Activated naive CD8-positive, alpha-beta T cell treated with anti-CD3 and anti-CD28 coated beads, Interleukin-2, amount 50 U/mL, for 16 hours (primary cell): ENCODE results near the gene CTBP1.
"Not testable (repeated sequence)": the region's sequence is repeated elsewhere in the genome, so short reads cannot be mapped to it uniquely, and the experiment has no call there.

ENCODE experiments used
- DNase-seq: peaks from one replicate; pipeline ENCODE4 v3.0.0-alpha.2; 2020; ENCODE audit warnings: low read depth, low spot score

Gene CTBP1

DNA sequence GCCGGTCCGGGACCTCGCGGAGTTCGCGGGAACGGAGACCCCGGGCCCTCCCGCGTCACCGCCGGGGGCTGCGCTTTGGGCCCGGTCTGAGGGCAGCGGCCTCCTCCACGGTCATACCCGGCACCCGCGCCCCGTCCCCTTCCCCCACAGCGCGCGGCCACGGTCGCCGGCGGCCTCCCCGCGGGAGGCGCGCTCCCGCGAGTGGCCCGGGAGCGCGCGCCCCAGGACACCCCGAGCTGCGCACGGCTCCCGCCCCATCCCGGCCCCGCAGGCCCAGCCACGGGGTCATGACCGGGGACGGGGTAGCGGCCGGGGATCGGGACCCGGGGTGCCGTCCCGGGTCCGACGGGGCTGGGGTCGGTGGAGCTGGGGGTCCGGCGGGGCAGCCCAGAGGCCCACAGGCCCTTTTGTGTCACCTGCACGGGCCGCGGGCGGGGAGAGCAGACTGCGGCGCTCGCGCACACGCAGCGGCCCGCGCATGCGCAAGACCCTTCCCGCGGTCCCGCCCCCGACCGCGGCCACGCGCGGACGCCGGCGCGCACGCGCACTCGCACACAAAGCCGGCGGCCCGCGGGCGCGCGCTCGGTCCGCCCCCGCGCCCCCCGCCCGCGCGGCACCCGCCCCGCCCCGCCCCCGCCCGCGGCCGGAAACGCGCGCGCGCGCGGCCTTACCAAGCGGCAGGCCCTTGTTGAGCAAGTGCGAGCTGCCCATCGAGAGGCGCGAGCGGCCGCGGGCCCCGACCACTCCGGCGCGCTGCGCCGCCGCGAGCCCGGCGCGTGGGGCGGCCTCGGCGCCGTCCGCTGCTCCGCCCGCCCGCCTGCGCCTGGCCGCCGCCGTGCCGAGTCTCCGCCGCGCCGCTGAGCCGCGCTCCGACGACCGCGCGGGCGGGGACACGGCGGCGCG, at the start of gene CTBP1:
CTBP1 (minus strand) TSS at position 886 of the 903 bp plus-strand sequence. CDS start 7,799 bp downstream, outside the sequence.
- DNase-seq, result peak; percentile 56

DNA sequence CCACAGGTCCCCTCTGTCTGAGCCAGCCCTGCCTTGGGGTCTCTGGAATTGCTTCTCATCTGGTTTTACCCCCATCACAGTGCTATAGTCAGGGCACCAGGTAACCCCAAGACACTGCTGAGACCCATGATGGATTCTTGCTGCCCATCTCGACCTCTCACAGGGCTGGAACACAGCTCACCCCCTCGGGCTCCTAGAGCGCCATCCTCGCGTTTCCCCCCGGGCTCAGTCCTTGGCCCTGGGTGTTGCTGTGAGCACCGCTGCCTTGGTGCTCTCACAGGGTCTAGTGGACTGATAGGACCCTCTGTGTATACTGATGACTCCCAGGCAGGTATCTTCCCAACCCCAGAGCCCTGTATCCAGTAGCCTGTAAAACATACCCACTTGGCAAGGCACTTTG, 49.5 kb upstream of the CTBP1 start:
- DNase-seq, result no peak

GRCh38 chr4:1297456-1298325, 48.8 kb upstream of the CTBP1 start:
- no peak for DNase-seq

GRCh38 chr4:1297023-1297395, 48.1 kb upstream of the CTBP1 start:
- no peak for DNase-seq

DNA sequence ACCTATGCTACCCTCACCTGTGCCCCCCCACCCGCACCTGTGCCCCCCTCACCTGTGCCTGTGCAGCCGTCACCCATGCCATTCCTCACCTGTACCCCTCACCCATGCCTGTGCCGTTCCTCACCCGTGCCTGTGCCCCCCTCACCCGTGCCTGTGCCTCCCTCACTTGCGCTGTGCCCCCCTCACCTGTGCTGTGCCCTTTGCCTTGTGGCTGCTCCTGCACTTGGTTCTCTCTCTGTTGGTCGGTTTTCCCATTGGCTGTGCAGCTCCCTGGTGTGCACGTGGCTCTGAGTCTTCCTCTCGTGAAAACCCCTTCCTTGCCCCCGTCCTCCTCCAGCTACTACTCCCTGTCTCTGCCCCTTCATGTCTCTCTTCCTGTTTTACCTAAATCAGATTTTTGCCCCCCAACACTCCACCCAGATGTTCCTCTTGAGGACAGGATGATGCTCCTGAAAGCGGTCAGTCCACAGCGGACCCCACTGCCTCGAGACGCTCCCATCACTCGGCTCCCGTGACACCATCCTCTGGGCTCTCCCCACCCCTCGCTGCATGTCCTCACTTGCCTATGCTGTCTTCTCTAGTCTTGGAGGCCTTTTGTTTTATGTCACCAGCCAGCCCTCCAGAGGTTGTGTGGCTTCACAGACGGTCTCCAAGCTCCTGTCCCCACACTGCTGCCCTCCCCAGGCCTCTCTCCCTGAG, 47.5 kb upstream of the CTBP1 start:
- DNase-seq, result no peak

- DNase-seq, result no peak
Measured at GRCh38 chr4:1295405-1296055, 46.6 kb upstream of the CTBP1 start.

- DNase-seq, result no peak
Measured at GRCh38 chr4:1294891-1295290, 46.0 kb upstream of the CTBP1 start.

- no peak for DNase-seq
Measured at GRCh38 chr4:1294424-1294823, 45.5 kb upstream of the CTBP1 start.

- no peak for DNase-seq
Measured at GRCh38 chr4:1293991-1294390, 45.1 kb upstream of the CTBP1 start.

GRCh38 chr4:1293531-1293941, 44.6 kb upstream of the CTBP1 start:
- DNase-seq, result no peak

GRCh38 chr4:1292703-1293011, 43.7 kb upstream of the CTBP1 start:
- not testable (repeated sequence) for DNase-seq

- no peak for DNase-seq
Measured at GRCh38 chr4:1291996-1292702, 43.2 kb upstream of the CTBP1 start.

DNA sequence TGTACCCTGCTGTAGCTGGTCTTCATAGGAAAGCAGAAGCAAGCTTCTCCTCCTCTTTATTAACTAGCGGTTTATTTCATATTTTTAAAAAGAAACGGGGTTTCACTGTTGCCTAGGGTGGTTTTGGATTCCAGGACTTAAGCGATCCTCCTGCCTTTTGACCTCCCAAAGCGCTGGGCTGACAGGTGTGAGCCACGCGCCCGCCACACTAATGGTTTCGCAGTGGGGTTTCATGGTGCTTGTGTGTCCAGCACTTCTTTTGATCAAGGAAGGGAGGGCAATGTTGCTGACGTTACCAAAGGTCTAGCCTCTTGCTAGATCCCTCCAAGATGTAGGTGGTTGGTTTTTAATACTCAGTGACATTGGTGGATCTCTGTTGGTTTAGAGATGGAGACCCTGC, 42.2 kb upstream of the CTBP1 start:
- DNase-seq, result no peak

- no peak for DNase-seq
Measured at GRCh38 chr4:1290165-1290977, 41.4 kb upstream of the CTBP1 start.

GRCh38 chr4:1289207-1290164, 40.6 kb upstream of the CTBP1 start, which contains the start of gene MAEA:
MAEA (plus strand) TSS chr4:1289891; CDS start chr4:1289914, 23 bp downstream.
- peak; percentile 97 for DNase-seq

- DNase-seq, result no peak
Measured at GRCh38 chr4:1288786-1289185, 39.9 kb upstream of the CTBP1 start.

DNA sequence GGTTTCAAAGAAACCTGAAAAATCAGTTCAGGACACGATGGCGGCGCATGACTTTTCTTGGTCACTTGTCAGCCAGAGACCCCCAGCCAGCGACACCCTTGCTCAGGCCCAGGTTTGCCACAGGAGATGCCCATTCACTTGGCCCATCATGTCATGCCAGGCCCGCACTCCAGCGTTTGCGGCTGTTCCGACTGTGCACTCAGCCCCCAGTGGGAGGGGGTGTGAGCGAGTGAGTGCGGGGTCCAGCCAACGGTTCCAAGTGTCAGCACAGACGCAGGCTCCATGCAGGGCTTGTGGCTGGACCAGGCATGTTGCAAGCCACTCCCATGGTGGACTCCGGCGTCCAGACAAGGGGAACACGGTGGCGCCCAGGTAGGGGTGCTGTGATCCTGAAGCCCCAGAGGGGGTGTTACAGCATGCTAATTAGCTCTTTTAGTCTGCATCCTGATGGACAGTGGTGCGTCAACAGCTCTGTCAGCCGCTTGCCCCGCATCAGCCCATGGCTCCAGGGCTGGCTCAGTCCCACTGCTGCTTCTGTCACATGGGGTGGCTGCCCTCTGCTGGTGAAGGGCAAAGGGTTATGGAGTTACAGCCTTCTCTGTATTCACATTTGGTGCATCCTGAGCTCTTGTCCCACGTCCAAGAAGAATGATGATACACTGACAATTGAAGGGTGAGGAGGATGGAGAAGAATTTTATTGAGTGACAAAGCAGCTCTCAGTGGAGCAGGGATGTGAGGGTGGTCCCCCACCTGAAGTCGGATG, 37.0 kb upstream of the CTBP1 start:
- peak; percentile 11 for DNase-seq

DNA sequence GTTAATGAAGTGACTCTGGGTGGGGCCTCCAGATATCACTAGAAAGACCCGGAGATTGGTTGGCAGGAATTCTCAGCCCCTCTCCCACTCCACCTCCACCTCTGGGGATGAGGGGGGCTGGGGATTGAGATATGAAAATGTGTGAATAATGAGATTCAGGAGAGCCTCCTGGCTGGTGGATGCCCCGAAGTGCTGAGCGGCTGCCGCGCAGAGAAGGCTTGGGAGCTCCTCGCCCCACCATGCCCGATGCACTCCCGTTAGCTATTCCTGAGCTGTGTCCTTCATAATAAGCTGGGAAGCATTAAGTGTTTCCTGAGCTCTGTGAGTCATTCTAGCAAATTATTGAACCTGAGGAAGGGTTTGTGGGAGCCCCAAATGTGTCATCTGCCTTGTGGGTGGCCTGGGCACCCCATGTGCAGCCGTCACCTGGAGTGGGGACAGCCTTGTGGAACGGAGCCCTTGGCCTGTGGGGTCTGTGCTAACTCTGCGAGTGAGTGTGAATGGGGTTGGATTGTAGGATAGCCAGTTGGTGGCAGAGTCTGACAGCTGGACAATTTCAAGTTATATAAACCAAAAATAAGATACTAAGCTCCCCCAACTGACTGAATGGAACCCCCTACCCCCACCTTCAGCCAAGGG, 36.3 kb upstream of the CTBP1 start:
- no peak for DNase-seq
